H1 (cell line): ENCODE results near the gene NMB. TPM values are rescaled to one million over a fixed set of nuclear protein-coding genes. Genes with fewer than 3 reads are reported as not detected.
"Not testable (repeated sequence)": the region's sequence is repeated elsewhere in the genome, so short reads cannot be mapped to it uniquely, and the experiment has no call there.

Source experiments
- CTCF ChIA-PET: fragments of 300-600 bp; sonication (Branson Sonifier 250); formaldehyde crosslinking; loops from one replicate; lab custom pipeline; 2021; ENCODE audit not compliant: partially characterized antibody; lab: Charles Lee
- POLR2A ChIA-PET: fragments of 300-600 bp; sonication (Branson Sonifier 250); formaldehyde crosslinking; loops from one replicate; lab custom pipeline; 2021; ENCODE audit warnings: inconsistent platforms; ENCODE audit not compliant: partially characterized antibody; lab: Charles Lee
- DNase-seq, 2 experiments: peaks; one replicate each; pipeline versions ENCODE4 v3.0.0 to v3.0.0-alpha.2; 2010 to 2022; ENCODE audit warnings: low spot score in 2 of 2, low read depth in 1 of 2, mixed read lengths in 1 of 2
- FAIRE-seq: peaks from 2 replicates; lab custom pipeline; 2011; peaks lifted over from hg19 to GRCh38; lab: Jason Lieb, UNC
- H2AFZ ChIP-seq: 2 replicates; pipeline ENCODE4 v1.8.1; 2012; ENCODE audit warnings: low read length, inconsistent platforms
- H2AK5ac ChIP-seq: 2 replicates; pipeline ENCODE4 v1.6.1; 2013; ENCODE audit warnings: low read depth, low read length
- H2BK120ac ChIP-seq: replicated peaks from 2 replicates; pipeline ENCODE3; 2013; ENCODE audit warnings: low read depth, low read length, inconsistent platforms
- H2BK12ac ChIP-seq: 2 replicates; pipeline ENCODE4 v1.6.1; 2013; ENCODE audit warnings: low read depth, low read length
- H2BK15ac ChIP-seq: 2 replicates; pipeline ENCODE4 v1.6.1; 2013; ENCODE audit warnings: low read length
- H2BK20ac ChIP-seq: 2 replicates; pipeline ENCODE4 v1.6.1; 2013; ENCODE audit warnings: low read length
- H2BK5ac ChIP-seq: 2 replicates; pipeline ENCODE4 v1.6.1; 2013; ENCODE audit warnings: low read depth, low read length
- H3K14ac ChIP-seq: 2 replicates; pipeline ENCODE4 v1.6.1; 2013; ENCODE audit warnings: inconsistent platforms; ENCODE audit not compliant: insufficient read length
- H3K18ac ChIP-seq: 2 replicates; pipeline ENCODE4 v1.6.1; 2013; ENCODE audit warnings: low read length; ENCODE audit errors: extremely low read depth
- H3K23ac ChIP-seq: 2 replicates; pipeline ENCODE4 v1.6.1; 2013; ENCODE audit warnings: inconsistent platforms; ENCODE audit not compliant: insufficient read length
- H3K23me2 ChIP-seq: 2 replicates; pipeline ENCODE4 v1.6.1; 2013; ENCODE audit warnings: low read depth, low read length
- H3K27ac ChIP-seq: 2 replicates; pipeline ENCODE4 v1.6.1; 2011; ENCODE audit warnings: low read depth, low read length, inconsistent platforms
- H3K27me3 ChIP-seq, 4 experiments: replicated peaks in 1 of 4; 1 replicate in 1 of 4; 2 replicates in 3 of 4; pipeline versions ENCODE4 v1.6.1 to v1.8.1; 2011 to 2013; ENCODE audit warnings: low read length in 3 of 4, mild to moderate bottlenecking in 3 of 4, inconsistent platforms in 2 of 4, mixed read lengths in 2 of 4, moderate library complexity in 1 of 4; ENCODE audit not compliant: control insufficient read depth in 3 of 4, insufficient read depth in 3 of 4; ENCODE audit errors: extremely low read depth in 1 of 4
- H3K36me3 ChIP-seq, 4 experiments: 2 replicates each; pipeline versions ENCODE4 v1.6.1 to v1.8.1; 2011 to 2013; ENCODE audit warnings: mild to moderate bottlenecking in 4 of 4, low read length in 3 of 4, moderate library complexity in 2 of 4, control low read depth in 1 of 4, inconsistent platforms in 1 of 4; ENCODE audit not compliant: insufficient read depth in 4 of 4, control insufficient read depth in 2 of 4
- H3K4ac ChIP-seq: replicated peaks from 2 replicates; pipeline ENCODE3; 2013; ENCODE audit warnings: low read length, low read depth, mixed read lengths, inconsistent platforms; ENCODE audit not compliant: insufficient read length
- H3K4me1 ChIP-seq, 4 experiments: replicated peaks in 1 of 4; 1 replicate in 1 of 4; 2 replicates in 3 of 4; pipeline versions ENCODE4 v1.6.1 to v1.8.1; 2011 to 2013; ENCODE audit warnings: low read length in 3 of 4, inconsistent platforms in 2 of 4, mixed read lengths in 1 of 4; ENCODE audit not compliant: insufficient read depth in 4 of 4, control insufficient read depth in 3 of 4
- H3K4me2 ChIP-seq, 2 experiments: 2 replicates each; pipeline versions ENCODE4 v1.6.1 to v1.8.1; 2011 to 2013; ENCODE audit warnings: low read depth in 2 of 2, low read length in 2 of 2, control low read depth in 1 of 2, inconsistent platforms in 1 of 2, mild to moderate bottlenecking in 1 of 2; ENCODE audit not compliant: insufficient read depth in 1 of 2
- H3K4me3 ChIP-seq, 4 experiments: fragments of 200-600, 300-600 bp in 1 of 4; sonication (generic), shearing (Covaris generic), sonication (Bioruptor Twin) in 1 of 4; 2 replicates each; pipeline versions ENCODE4 v1.5.1 to v1.8.1; 2011 to 2016; ENCODE audit warnings: low read length in 4 of 4, low read depth in 3 of 4, control low read depth in 2 of 4, inconsistent platforms in 2 of 4, mild to moderate bottlenecking in 2 of 4, mixed read lengths in 1 of 4, moderate library complexity in 1 of 4; ENCODE audit not compliant: insufficient read depth in 2 of 4; ENCODE audit errors: extremely low read depth in 1 of 4
- H3K56ac ChIP-seq: replicated peaks from 2 replicates; pipeline ENCODE3; 2013; ENCODE audit warnings: low read depth, mild to moderate bottlenecking, mixed read lengths, low read length, inconsistent platforms; ENCODE audit not compliant: insufficient read length
- H3K79me1 ChIP-seq: 2 replicates; pipeline ENCODE4 v1.6.1; 2013; ENCODE audit warnings: low read depth, low read length, control low read depth
- H3K79me2 ChIP-seq, 2 experiments: 2 replicates each; pipeline versions ENCODE4 v1.6.1 to v1.8.1; 2012 to 2013; ENCODE audit warnings: low read length in 2 of 2, mild to moderate bottlenecking in 2 of 2, inconsistent platforms in 1 of 2; ENCODE audit not compliant: insufficient read depth in 2 of 2, control insufficient read depth in 1 of 2
- H3K9ac ChIP-seq, 4 experiments: replicated peaks in 1 of 4; 1 replicate in 1 of 4; 2 replicates in 3 of 4; pipeline versions ENCODE4 v1.6.1 to v1.8.1; 2011 to 2013; ENCODE audit warnings: low read depth in 3 of 4, low read length in 3 of 4, control low read depth in 2 of 4, mild to moderate bottlenecking in 2 of 4, moderate library complexity in 2 of 4, inconsistent platforms in 1 of 4; ENCODE audit errors: extremely low read depth in 1 of 4
- H3K9me3 ChIP-seq, 2 experiments: 2 replicates each; pipeline versions ENCODE4 v1.6.1 to v1.8.1; 2012 to 2013; ENCODE audit warnings: mild to moderate bottlenecking in 2 of 2, moderate library complexity in 2 of 2, control low read depth in 1 of 2, inconsistent platforms in 1 of 2, low read depth in 1 of 2, low read length in 1 of 2, mixed read lengths in 1 of 2; ENCODE audit not compliant: insufficient read depth in 2 of 2
- H4K20me1 ChIP-seq, 2 experiments: replicated peaks in 1 of 2; 2 replicates each; pipeline versions ENCODE3 to v1.8.1; 2011 to 2013; ENCODE audit warnings: inconsistent platforms in 2 of 2, low read length in 2 of 2, mild to moderate bottlenecking in 1 of 2; ENCODE audit not compliant: insufficient read depth in 2 of 2, control insufficient read depth in 1 of 2
- H4K5ac ChIP-seq: 2 replicates; pipeline ENCODE4 v1.6.1; 2013; ENCODE audit warnings: low read length, low read depth, mixed read lengths, inconsistent platforms; ENCODE audit not compliant: insufficient read length
- H4K8ac ChIP-seq: 2 replicates; pipeline ENCODE4 v1.8.0; 2013; ENCODE audit warnings: mild to moderate bottlenecking, moderate library complexity, low read length, inconsistent platforms; ENCODE audit not compliant: insufficient read depth; ENCODE audit errors: extremely low read depth
- H4K91ac ChIP-seq: replicated peaks from 2 replicates; pipeline ENCODE3; 2013; ENCODE audit warnings: low read length, mixed read lengths, inconsistent platforms; ENCODE audit not compliant: insufficient read length
- WGBS, 2 experiments: shearing (Covaris generic) in 1 of 2; methylation state at CpG; one replicate each; pipeline versions ENCODE4 v1.1.6 to v1.1.7; 2013 to 2015; ENCODE audit warnings: low lambda C conversion rate in 2 of 2, mixed read lengths in 2 of 2, inconsistent platforms in 1 of 2, low coverage in 1 of 2, missing lambda C conversion rate in 1 of 2; ENCODE audit not compliant: insufficient replicate concordance in 2 of 2, insufficient coverage in 1 of 2, insufficient read length in 1 of 2; ENCODE audit errors: extremely low coverage in 1 of 2, missing lambda C conversion rate in 1 of 2; 5-methylcytosine and 5-hydroxymethylcytosine counted together
- polyA plus RNA-seq, 7 experiments: library from polyadenylated mRNA; depleted of rRNA in 3 of 7; stranded (reverse) in 5 of 7; unstranded in 2 of 7; fragments of >200 nt in 5 of 7; fragments of 200-250 nt in 2 of 7; gene quantifications; 1 replicate in 5 of 7; 2 replicates in 1 of 7; 4 replicates in 1 of 7; pipeline versions ENCODE4 v1.2.1 to v1.2.3, GENCODE V29; 2011 to 2013; ENCODE audit warnings: missing spikeins in 2 of 7, mixed read lengths in 2 of 7
- total RNA-seq: library from RNA; stranded (reverse); fragmentation: NEBNext Ultra II Directional; extraction: Animal tissue kit (Norgen Biotek cat#: 25700); gene quantifications from 2 replicates; pipeline ENCODE4 v1.2.1, GENCODE V29; 2021

Gene NMB
- total and polyA plus RNA-seq, 2 of the 8 experiments (the other 6 are each of a cell fraction or from before 2014, with no cell fraction given) = 9.3 to 13.6 TPM

DNA sequence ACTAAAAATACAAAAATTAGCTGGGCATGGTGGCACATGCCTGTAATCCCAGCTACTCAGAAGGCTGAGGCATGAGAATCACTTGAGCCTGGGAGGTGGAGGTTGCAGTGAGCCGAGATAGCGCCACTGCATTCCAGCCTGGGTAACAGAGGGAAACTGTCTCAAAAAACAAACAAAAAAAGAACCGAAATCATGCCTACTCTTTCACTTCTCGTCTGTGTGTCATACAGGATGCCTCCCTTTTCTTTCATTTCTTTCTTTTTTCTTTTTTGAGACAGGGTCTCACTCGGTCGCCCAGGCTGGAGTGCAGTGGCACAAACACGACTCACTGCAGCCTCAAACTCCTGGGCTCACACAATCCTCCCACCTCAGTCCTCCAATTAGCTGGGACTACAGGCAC is 28.4 kb upstream of the NMB start:
- not testable (repeated sequence) for H3K18ac ChIP-seq, H2AK5ac ChIP-seq, H3K79me1 ChIP-seq, DNase-seq, FAIRE-seq, H4K8ac ChIP-seq, H3K14ac ChIP-seq, H3K9me3 ChIP-seq, H3K4ac ChIP-seq, H3K27me3 ChIP-seq, H3K56ac ChIP-seq, H2BK20ac ChIP-seq, H3K4me1 ChIP-seq, H2BK120ac ChIP-seq, H2BK12ac ChIP-seq, H2BK15ac ChIP-seq, H3K9ac ChIP-seq, H3K23me2 ChIP-seq, H3K79me2 ChIP-seq, H3K4me3 ChIP-seq, H2BK5ac ChIP-seq, H4K91ac ChIP-seq, H3K27ac ChIP-seq, H4K5ac ChIP-seq, H4K20me1 ChIP-seq, H3K4me2 ChIP-seq, H2AFZ ChIP-seq, H3K23ac ChIP-seq
- POLR2A ChIA-PET = interaction anchor here (1.2 to 1.3 kb wide), 2 partner anchors 22 to 29 kb away, joined by 3 read pairs; partner anchors contain the start of gene SEC11A
- CTCF ChIA-PET = interaction anchor here (0.7 to 1.1 kb wide), 2 partner anchors 13 to 154 kb away, joined by 3 read pairs; no protein-coding TSS in a partner anchor
- H3K36me3 ChIP-seq = peaks cover 0 to 61% (median 16%) of the 10 kb centered on the region in 4 experiments; a peak in 5 of 8 replicates
- WGBS, 2 experiments = 93% methylated on average over 7 of the region's 7 CpGs; no CpG with 5 or more reads in 1 of the 2 experiments
